ENCODE data around the gene TTLL11.
"Not testable (repeated sequence)": the region's sequence is repeated elsewhere in the genome, so short reads cannot be mapped to it uniquely, and the experiment has no call there.

TTLL11 gene

GRCh38 chr9:121897140-121897539, 196.0 kb downstream of the TTLL11 start:
- H3K4me3 ChIP-seq (ENCODE audit: low read depth, low read length) = no peak overlapping the region
- no peaks in the 10 kb centered on the region for H3K4me1 ChIP-seq (ENCODE audit: control insufficient read depth, insufficient read depth, low read length)
- no peak overlapping the region for H3K27ac ChIP-seq (ENCODE audit: low read depth, low read length)
- H3K9me3 ChIP-seq (ENCODE audit: control insufficient read depth, insufficient read depth, low read length) = no peaks in the 10 kb centered on the region
- no peaks in the 10 kb centered on the region for H3K27me3 ChIP-seq (ENCODE audit: control insufficient read depth, insufficient read depth, low read length)
- no peak overlapping the region for H3K9ac ChIP-seq (ENCODE audit: low read depth, low read length)
- H3K36me3 ChIP-seq (ENCODE audit: control insufficient read depth, insufficient read depth, low read length) = no peaks in the 10 kb centered on the region

- Histone ChIP-seq H3K9me3 (ENCODE audit: control insufficient read depth, insufficient read depth, low read length) (no peaks in the 10 kb centered on the region), H3K27me3 (ENCODE audit: control insufficient read depth, insufficient read depth, low read length) (no peaks in the 10 kb centered on the region), H3K4me3 (ENCODE audit: low read depth, low read length) (no peak overlapping the region), H3K4me1 (ENCODE audit: control insufficient read depth, insufficient read depth, low read length) (no peaks in the 10 kb centered on the region), H3K27ac (ENCODE audit: low read depth, low read length) (no peak overlapping the region), H3K36me3 (ENCODE audit: control insufficient read depth, insufficient read depth, low read length) (no peaks in the 10 kb centered on the region), H3K9ac (ENCODE audit: low read depth, low read length) (no peak overlapping the region)
Measured at GRCh38 chr9:121896545-121896943, 196.6 kb downstream of the TTLL11 start.

GRCh38 chr9:121895818-121896544, 197.1 kb downstream of the TTLL11 start:
- Histone ChIP-seq H3K9ac (ENCODE audit: low read depth, low read length) (no peak overlapping the region), H3K27me3 (ENCODE audit: control insufficient read depth, insufficient read depth, low read length) (no peaks in the 10 kb centered on the region), H3K27ac (ENCODE audit: low read depth, low read length) (no peak overlapping the region), H3K9me3 (ENCODE audit: control insufficient read depth, insufficient read depth, low read length) (no peaks in the 10 kb centered on the region), H3K36me3 (ENCODE audit: control insufficient read depth, insufficient read depth, low read length) (no peaks in the 10 kb centered on the region), H3K4me1 (ENCODE audit: control insufficient read depth, insufficient read depth, low read length) (peaks cover 4% of the 10 kb centered on the region), H3K4me3 (ENCODE audit: low read depth, low read length) (no peak overlapping the region)

DNA sequence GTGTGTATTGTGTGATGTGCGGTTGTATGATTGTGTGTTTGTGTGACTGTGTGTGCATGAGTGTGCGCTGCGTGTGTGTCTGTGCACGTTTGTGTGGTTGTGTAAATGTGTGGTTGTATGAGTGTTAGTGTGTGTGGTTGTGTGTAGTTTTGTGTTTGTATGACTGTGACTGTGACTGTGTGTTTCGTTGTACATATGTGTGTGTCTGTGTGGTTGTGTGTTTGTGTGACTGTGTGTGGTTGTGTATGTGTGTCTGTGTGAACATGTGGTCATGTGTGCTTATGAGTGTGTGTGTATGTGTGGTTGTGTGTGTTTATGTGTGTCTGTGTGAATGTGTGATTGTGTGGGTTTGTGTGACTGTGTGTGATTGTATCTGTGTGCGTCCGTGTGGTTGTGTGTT, 197.8 kb downstream of the TTLL11 start:
- Histone ChIP-seq H3K4me1 (ENCODE audit: control insufficient read depth, insufficient read depth, low read length) (peaks cover 9% of the 10 kb centered on the region), H3K9me3 (ENCODE audit: control insufficient read depth, insufficient read depth, low read length) (no peaks in the 10 kb centered on the region), H3K4me3 (ENCODE audit: low read depth, low read length) (no peak overlapping the region), H3K27me3 (ENCODE audit: control insufficient read depth, insufficient read depth, low read length) (no peaks in the 10 kb centered on the region), H3K27ac (ENCODE audit: low read depth, low read length) (no peak overlapping the region), H3K9ac (ENCODE audit: low read depth, low read length) (no peak overlapping the region), H3K36me3 (ENCODE audit: control insufficient read depth, insufficient read depth, low read length) (no peaks in the 10 kb centered on the region)

DNA sequence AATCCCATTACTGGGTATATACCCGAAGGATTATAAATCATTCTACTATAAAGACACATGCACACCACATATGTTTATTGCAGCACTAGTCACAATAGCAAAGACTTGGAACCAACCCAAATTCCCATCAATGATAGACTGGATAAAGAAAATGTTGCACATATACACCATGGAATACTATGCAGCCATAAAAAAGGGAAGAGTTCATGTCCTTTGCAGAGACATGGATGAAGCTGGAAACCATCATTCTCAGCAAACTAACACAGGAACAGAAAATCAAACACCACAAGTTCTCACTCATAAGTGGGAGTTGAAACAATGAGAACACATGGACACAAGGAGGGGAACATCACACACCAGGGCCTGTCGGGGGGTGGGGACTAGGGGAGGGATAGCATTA, 198.7 kb downstream of the TTLL11 start:
- H3K4me3 ChIP-seq (ENCODE audit: low read depth, low read length); H3K4me1 ChIP-seq (ENCODE audit: control insufficient read depth, insufficient read depth, low read length); H3K9ac ChIP-seq (ENCODE audit: low read depth, low read length): not testable (repeated sequence)

GRCh38 chr9:121893786-121894185, 199.3 kb downstream of the TTLL11 start:
- Histone ChIP-seq H3K9me3 (ENCODE audit: control insufficient read depth, insufficient read depth, low read length) (no peaks in the 10 kb centered on the region), H3K9ac (ENCODE audit: low read depth, low read length) (no peak overlapping the region), H3K27ac (ENCODE audit: low read depth, low read length) (no peak overlapping the region), H3K36me3 (ENCODE audit: control insufficient read depth, insufficient read depth, low read length) (no peaks in the 10 kb centered on the region), H3K27me3 (ENCODE audit: control insufficient read depth, insufficient read depth, low read length) (no peaks in the 10 kb centered on the region), H3K4me3 (ENCODE audit: low read depth, low read length) (no peak overlapping the region), H3K4me1 (ENCODE audit: control insufficient read depth, insufficient read depth, low read length) (peaks cover 9% of the 10 kb centered on the region)

More for the DNA sequence above, 198.7 kb downstream of the TTLL11 start:
- H3K36me3 ChIP-seq (ENCODE audit: control insufficient read depth, insufficient read depth, low read length); H3K9me3 ChIP-seq (ENCODE audit: control insufficient read depth, insufficient read depth, low read length); H3K27ac ChIP-seq (ENCODE audit: low read depth, low read length); H3K27me3 ChIP-seq (ENCODE audit: control insufficient read depth, insufficient read depth, low read length): not testable (repeated sequence)

DNA sequence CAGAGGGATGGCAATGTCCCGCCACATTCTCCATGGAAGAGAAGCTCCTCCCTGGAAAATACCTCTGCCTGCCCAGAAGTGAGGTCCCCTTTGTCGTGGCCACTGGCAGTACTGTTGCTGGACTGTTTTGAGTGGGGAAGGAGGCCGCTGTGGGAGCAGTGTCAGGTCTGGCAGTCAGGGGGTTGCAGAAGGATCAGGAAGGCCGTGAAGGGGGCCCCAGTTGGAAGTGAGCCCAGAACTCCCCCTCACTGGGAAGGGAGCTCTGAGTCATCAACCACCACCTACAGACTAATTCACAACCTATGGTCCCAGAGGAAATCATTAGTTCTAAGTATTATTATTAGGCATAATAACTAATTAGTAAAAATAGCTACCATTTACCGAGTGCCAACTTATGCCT, 200.4 kb downstream of the TTLL11 start:
- Histone ChIP-seq H3K36me3 (ENCODE audit: control insufficient read depth, insufficient read depth, low read length) (no peaks in the 10 kb centered on the region), H3K4me1 (ENCODE audit: control insufficient read depth, insufficient read depth, low read length) (peaks cover 16% of the 10 kb centered on the region), H3K9me3 (ENCODE audit: control insufficient read depth, insufficient read depth, low read length) (no peaks in the 10 kb centered on the region), H3K9ac (ENCODE audit: low read depth, low read length) (no peak overlapping the region), H3K27me3 (ENCODE audit: control insufficient read depth, insufficient read depth, low read length) (no peaks in the 10 kb centered on the region), H3K27ac (ENCODE audit: low read depth, low read length) (no peak overlapping the region), H3K4me3 (ENCODE audit: low read depth, low read length) (no peak overlapping the region)

DNA sequence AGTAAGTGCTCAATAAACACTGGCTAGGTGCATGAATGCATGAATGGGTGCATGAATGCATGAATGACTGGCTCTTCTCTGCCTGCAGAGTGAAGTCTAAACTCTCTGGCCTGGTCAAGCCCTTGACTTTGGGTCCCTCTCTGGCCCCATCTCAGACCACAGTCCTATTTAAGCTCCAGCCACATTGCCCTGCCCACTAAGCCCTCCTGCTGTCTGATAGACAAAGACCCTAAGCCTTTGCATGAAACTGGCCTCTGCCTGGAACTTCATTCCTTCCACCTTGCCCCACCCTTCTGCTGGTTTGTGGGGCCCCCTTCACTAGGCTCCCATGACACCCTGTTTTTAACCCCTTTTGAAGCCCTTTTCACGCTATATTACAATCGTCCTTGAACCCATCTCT, 202.4 kb downstream of the TTLL11 start:
- Histone ChIP-seq H3K36me3 (ENCODE audit: control insufficient read depth, insufficient read depth, low read length) (no peaks in the 10 kb centered on the region), H3K9me3 (ENCODE audit: control insufficient read depth, insufficient read depth, low read length) (no peaks in the 10 kb centered on the region), H3K27me3 (ENCODE audit: control insufficient read depth, insufficient read depth, low read length) (no peaks in the 10 kb centered on the region), H3K4me1 (ENCODE audit: control insufficient read depth, insufficient read depth, low read length) (peaks cover 21% of the 10 kb centered on the region), H3K27ac (ENCODE audit: low read depth, low read length) (no peak overlapping the region), H3K9ac (ENCODE audit: low read depth, low read length) (no peak overlapping the region), H3K4me3 (ENCODE audit: low read depth, low read length) (no peak overlapping the region)

- Histone ChIP-seq H3K27ac (ENCODE audit: low read depth, low read length) (no peak overlapping the region), H3K36me3 (ENCODE audit: control insufficient read depth, insufficient read depth, low read length) (no peaks in the 10 kb centered on the region), H3K9me3 (ENCODE audit: control insufficient read depth, insufficient read depth, low read length) (no peaks in the 10 kb centered on the region), H3K27me3 (ENCODE audit: control insufficient read depth, insufficient read depth, low read length) (no peaks in the 10 kb centered on the region), H3K9ac (ENCODE audit: low read depth, low read length) (no peak overlapping the region), H3K4me3 (ENCODE audit: low read depth, low read length) (no peak overlapping the region), H3K4me1 (ENCODE audit: control insufficient read depth, insufficient read depth, low read length) (peaks cover 21% of the 10 kb centered on the region)
Measured at GRCh38 chr9:121889990-121890563, 203.0 kb downstream of the TTLL11 start.

- no peaks in the 10 kb centered on the region for H3K9me3 ChIP-seq (ENCODE audit: control insufficient read depth, insufficient read depth, low read length)
- H3K36me3 ChIP-seq (ENCODE audit: control insufficient read depth, insufficient read depth, low read length) = no peaks in the 10 kb centered on the region
- no peaks in the 10 kb centered on the region for H3K27me3 ChIP-seq (ENCODE audit: control insufficient read depth, insufficient read depth, low read length)
- H3K9ac ChIP-seq (ENCODE audit: low read depth, low read length) = no peak overlapping the region
- H3K4me3 ChIP-seq (ENCODE audit: low read depth, low read length) = no peak overlapping the region
- peak overlapping the region; percentile 51 for H3K27ac ChIP-seq (ENCODE audit: low read depth, low read length)
- peaks cover 33% of the 10 kb centered on the region for H3K4me1 ChIP-seq (ENCODE audit: control insufficient read depth, insufficient read depth, low read length)
Measured at GRCh38 chr9:121888438-121888775, 204.7 kb downstream of the TTLL11 start.

GRCh38 chr9:121887553-121888437, 205.3 kb downstream of the TTLL11 start:
- Histone ChIP-seq H3K9me3 (ENCODE audit: control insufficient read depth, insufficient read depth, low read length) (no peaks in the 10 kb centered on the region), H3K4me3 (ENCODE audit: low read depth, low read length) (no peak overlapping the region), H3K9ac (ENCODE audit: low read depth, low read length) (no peak overlapping the region), H3K27ac (ENCODE audit: low read depth, low read length) (peak overlapping the region; percentile 51), H3K36me3 (ENCODE audit: control insufficient read depth, insufficient read depth, low read length) (no peaks in the 10 kb centered on the region), H3K27me3 (ENCODE audit: control insufficient read depth, insufficient read depth, low read length) (no peaks in the 10 kb centered on the region), H3K4me1 (ENCODE audit: control insufficient read depth, insufficient read depth, low read length) (peaks cover 33% of the 10 kb centered on the region)

All from HUES48 (cell line).